GM12878 (cell line): ENCODE data around the gene NKG7.

Experiments
- BHLHE40 ChIP-seq, 2 experiments: fragments of 450-650 bp in 1 of 2; IDR thresholded peaks; 2 replicates each; pipeline ENCODE4 v1.6.1; 2011 to 2017; ENCODE audit warnings: low read depth in 2 of 2, borderline replicate concordance in 1 of 2, improper control_type of control experiment in 1 of 2, low read length in 1 of 2, mild to moderate bottlenecking in 1 of 2
- CHD2 ChIP-seq: IDR thresholded peaks from 2 replicates; pipeline ENCODE4 v1.6.1; 2011; ENCODE audit warnings: low read depth, low read length, improper control_type of control experiment, borderline replicate concordance
- CTCF ChIP-seq, 3 experiments: IDR thresholded peaks in 2 of 3; conservative IDR thresholded peaks in 1 of 3; 2 replicates each; pipeline ENCODE4 v1.5.1; 2011; ENCODE audit warnings: low read depth in 3 of 3, low read length in 3 of 3, mild to moderate bottlenecking in 3 of 3, control low read depth in 2 of 3, moderate library complexity in 2 of 3, inconsistent platforms in 1 of 3, mixed read lengths in 1 of 3; ENCODE audit not compliant: control insufficient read depth in 2 of 3, insufficient read depth in 1 of 3; ENCODE audit errors: extremely low read depth in 1 of 3
- CUX1 ChIP-seq: IDR thresholded peaks from 2 replicates; pipeline ENCODE4 v1.6.1; 2012; ENCODE audit warnings: improper control_type of control experiment, low read depth, low read length; ENCODE audit not compliant: insufficient replicate concordance
- FOS ChIP-seq: IDR thresholded peaks from 3 replicates; pipeline ENCODE4 v1.6.1; 2011; ENCODE audit warnings: borderline replicate concordance; ENCODE audit not compliant: insufficient read length; ENCODE audit errors: extremely low read depth
- FOXM1 ChIP-seq: IDR thresholded peaks from 2 replicates; pipeline ENCODE4 v1.6.1; 2012; ENCODE audit warnings: low read depth, mild to moderate bottlenecking, inconsistent platforms, low read length, moderate library complexity
- HDAC2 ChIP-seq: fragments of 200-600 bp; sonication (generic); IDR thresholded peaks from 2 replicates; pipeline ENCODE4 v1.6.1; 2017
- JUNB ChIP-seq: IDR thresholded peaks from 2 replicates; pipeline ENCODE4 v1.6.1; 2016; ENCODE audit warnings: antibody characterized with exemption, mild to moderate bottlenecking
- MXI1 ChIP-seq: fragments of 150-350 bp; IDR thresholded peaks from 2 replicates; pipeline ENCODE4 v1.6.1; 2011; ENCODE audit warnings: low read depth, mild to moderate bottlenecking, inconsistent platforms, low read length, improper control_type of control experiment
- POLR2A ChIP-seq: IDR thresholded peaks from 2 replicates; pipeline ENCODE4 v1.6.1; 2011; ENCODE audit warnings: low read depth, mild to moderate bottlenecking, low read length
- SP1 ChIP-seq: IDR thresholded peaks from one replicate; pipeline ENCODE4 v1.6.1; 2011; ENCODE audit warnings: low read depth, low read length
- SUZ12 ChIP-seq: fragments of 200-600 bp; sonication (generic); IDR thresholded peaks from one replicate; pipeline ENCODE4 v1.6.1; 2018; ENCODE audit warnings: antibody characterized with exemption, mild to moderate bottlenecking; ENCODE audit not compliant: unreplicated experiment
- TAF1 ChIP-seq: IDR thresholded peaks from 2 replicates; pipeline ENCODE4 v1.6.1; 2011; ENCODE audit warnings: mild to moderate bottlenecking, low read depth, low read length, borderline replicate concordance
- ZBTB33 ChIP-seq: fragments of 450-650 bp; IDR thresholded peaks from 2 replicates; pipeline ENCODE4 v1.6.1; 2017; ENCODE audit warnings: mild to moderate bottlenecking

GRCh38 chr19:51370230-51370629 is 2.2 kb downstream of the NKG7 start:
- no peak for TF ChIP-seq CUX1
- TF ChIP-seq SP1: no peak
- no peak for TF ChIP-seq BHLHE40 (IDR thresholded peaks at IDR 0.05; ENCODE audit: borderline replicate concordance in 1 of 2, low read depth in 2 of 2, low read length in 1 of 2)
- no peak for TF ChIP-seq POLR2A
- TF ChIP-seq HDAC2: no peak
- TF ChIP-seq FOXM1: no peak
- TF ChIP-seq CHD2: no peak
- no peak for TF ChIP-seq CTCF (IDR thresholded peaks at IDR 0.05 in 2 of 3, conservative IDR thresholded peaks at IDR 0.05 in 1 of 3; ENCODE audit: control insufficient read depth in 2 of 3, extremely low read depth in 1 of 3, insufficient read depth in 1 of 3, low read depth in 3 of 3, low read length in 3 of 3)
- TF ChIP-seq MXI1: no peak
- no peak for TF ChIP-seq SUZ12
- TF ChIP-seq JUNB: no peak
- TF ChIP-seq TAF1: no peak
- no peak for TF ChIP-seq ZBTB33
- TF ChIP-seq FOS: no peak
